HCT116 (cell line): Measurements from ENCODE around the gene BLOC1S3. TPM values are rescaled to one million over a fixed set of nuclear protein-coding genes. Genes with fewer than 3 reads are reported as not detected.

Experiments
- ATAC-seq: fragments of 200-7000 bp; cut with Tn5 transposase; 2 replicates; pipeline ENCODE4 v1.9.1; 2020; ENCODE audit warnings: mild to moderate bottlenecking, moderate library complexity
- BruUV-seq: library from RNA; stranded (reverse); fragments of 400-500 nt; replicated peaks from 2 replicates; lab custom pipeline; 2021; lab: Mats Ljungman, UMichigan
- CTCF ChIA-PET: fragments of 300-600 bp; sonication (Branson Sonifier 250); formaldehyde crosslinking; loops from one replicate; lab custom pipeline; 2021; ENCODE audit warnings: antibody characterized with exemption; lab: Charles Lee
- POLR2A ChIA-PET: fragments of 300-600, 350-600 bp; sonication (Branson Sonifier 250); formaldehyde crosslinking; loops from one replicate; lab custom pipeline; 2021; ENCODE audit warnings: antibody characterized with exemption; lab: Charles Lee
- RAD21 ChIA-PET, 2 experiments: fragments of 300-600 bp; sonication (Branson Sonifier 250); formaldehyde crosslinking; loops; one replicate each; lab custom pipeline; 2023; ENCODE audit warnings: low total read pairs in 2 of 2; ENCODE audit not compliant: uncharacterized antibody in 2 of 2, unreplicated experiment in 2 of 2, low non-redundant PET in 1 of 2; lab: Charles Lee
- DNase-seq: peaks from one replicate; pipeline ENCODE4 v3.0.0-alpha.2; 2010; ENCODE audit warnings: low read depth, low spot score
- H2AFZ ChIP-seq: fragments of 200-600 bp; shearing (Covaris generic), sonication (generic); 2 replicates; pipeline ENCODE4 v1.6.1; 2017; ENCODE audit warnings: low read depth, mixed run types, mixed read lengths, antibody characterized with exemption, low read length; ENCODE audit not compliant: poor library complexity, severe bottlenecking
- H3K27ac ChIP-seq: 2 replicates; pipeline ENCODE4 v1.5.1; 2012; ENCODE audit warnings: low read depth, low read length
- H3K27me3 ChIP-seq: fragments of 200-600 bp; sonication (generic); 2 replicates; pipeline ENCODE4 v1.6.1; 2016; ENCODE audit warnings: mixed run types, low read length, mixed read lengths; ENCODE audit not compliant: insufficient read depth
- H3K36me3 ChIP-seq, 2 experiments: fragments of 200-500 bp in 1 of 2; fragments of 200-600 bp in 1 of 2; sonication (Bioruptor generic) in 1 of 2; sonication (generic) in 1 of 2; 2 replicates each; pipeline versions ENCODE4 v1.5.1 to v1.6.1; 2014 to 2016; ENCODE audit warnings: low read length in 2 of 2, inconsistent platforms in 1 of 2, mixed read lengths in 1 of 2, mixed run types in 1 of 2; ENCODE audit not compliant: insufficient read depth in 2 of 2, control insufficient read depth in 1 of 2
- H3K4me1 ChIP-seq, 2 experiments: fragments of 200-600 bp in 1 of 2; sonication (generic) in 1 of 2; 2 replicates each; pipeline versions ENCODE4 v1.5.1 to v1.6.1; 2012 to 2017; ENCODE audit warnings: low read length in 2 of 2, inconsistent platforms in 1 of 2, mild to moderate bottlenecking in 1 of 2, mixed read lengths in 1 of 2, mixed run types in 1 of 2, moderate library complexity in 1 of 2; ENCODE audit not compliant: insufficient read depth in 2 of 2, control insufficient read depth in 1 of 2
- H3K4me2 ChIP-seq: fragments of 200-600 bp; sonication (generic); 2 replicates; pipeline ENCODE4 v1.6.1; 2017; ENCODE audit warnings: mixed run types, low read length, mixed read lengths
- H3K4me3 ChIP-seq, 2 experiments: fragments of 200-600 bp in 1 of 2; sonication (generic) in 1 of 2; replicated peaks in 1 of 2; 2 replicates each; pipeline ENCODE4 v1.5.1; 2011 to 2016; ENCODE audit warnings: low read length in 2 of 2, control low read depth in 1 of 2, low read depth in 1 of 2, mild to moderate bottlenecking in 1 of 2, mixed read lengths in 1 of 2, mixed run types in 1 of 2
- H3K79me2 ChIP-seq: fragments of 200-600 bp; sonication (generic); 2 replicates; pipeline ENCODE4 v1.6.1; 2017; ENCODE audit warnings: mild to moderate bottlenecking, mixed run types, low read length, moderate library complexity, mixed read lengths; ENCODE audit not compliant: insufficient read depth
- H3K9ac ChIP-seq: fragments of 200-600 bp; sonication (generic); 2 replicates; pipeline ENCODE4 v1.6.1; 2016; ENCODE audit warnings: low read length, mixed read lengths
- H3K9me2 ChIP-seq: fragments of 200-600 bp; sonication (generic), shearing (Covaris generic); 2 replicates; pipeline ENCODE4 v1.6.1; 2017; ENCODE audit warnings: mixed run types, mild to moderate bottlenecking, moderate library complexity; ENCODE audit not compliant: insufficient read depth
- H3K9me3 ChIP-seq, 2 experiments: fragments of 200-500 bp in 1 of 2; fragments of 200-600 bp in 1 of 2; sonication (Bioruptor generic) in 1 of 2; sonication (generic) in 1 of 2; 2 replicates each; pipeline ENCODE4 v1.6.1; 2014 to 2017; ENCODE audit warnings: low read length in 2 of 2, mixed read lengths in 2 of 2, inconsistent platforms in 1 of 2, low read depth in 1 of 2, mild to moderate bottlenecking in 1 of 2, mixed run types in 1 of 2, moderate library complexity in 1 of 2; ENCODE audit not compliant: control insufficient read depth in 1 of 2, insufficient read depth in 1 of 2
- H4K20me1 ChIP-seq: fragments of 200-600 bp; sonication (generic), shearing (Covaris generic); 2 replicates; pipeline ENCODE4 v1.6.1; 2017; ENCODE audit warnings: mixed run types, mild to moderate bottlenecking, moderate library complexity; ENCODE audit not compliant: insufficient read depth
- FOSL1 ChIP-seq: IDR thresholded peaks from 2 replicates; pipeline ENCODE4 v1.6.1; 2012; ENCODE audit warnings: low read depth
- POLR2A ChIP-seq: IDR thresholded peaks from 2 replicates; pipeline ENCODE4 v1.7.0; 2011; ENCODE audit warnings: borderline replicate concordance; ENCODE audit not compliant: insufficient read depth, insufficient read length; ENCODE audit errors: extremely low read depth
- POLR2AphosphoS5 ChIP-seq: IDR thresholded peaks from 2 replicates; pipeline ENCODE4 v1.6.1; 2011; ENCODE audit warnings: mild to moderate bottlenecking, low read depth, low read length, moderate library complexity
- SIN3A ChIP-seq: IDR thresholded peaks from 2 replicates; pipeline ENCODE4 v1.6.1; 2012; ENCODE audit warnings: low read depth
- SP1 ChIP-seq: IDR thresholded peaks from 2 replicates; pipeline ENCODE4 v1.6.1; 2012; ENCODE audit warnings: low read depth
- SRF ChIP-seq: IDR thresholded peaks from 2 replicates; pipeline ENCODE4 v1.6.1; 2012; ENCODE audit warnings: low read depth
- ZNF274 ChIP-seq: fragments of 200-500 bp; sonication (Bioruptor generic); IDR thresholded peaks from 2 replicates; pipeline ENCODE4 v1.6.1; 2014; ENCODE audit warnings: mild to moderate bottlenecking, low read depth, low read length, inconsistent platforms
- intact Hi-C: fragments of 100-400 bp; cut with micrococcal nuclease; formaldehyde crosslinking; loops from 2 replicates; pipeline ENCODE4 v1.10.0; 2022
- total RNA-seq: library from RNA; stranded (reverse); gene quantifications from one replicate; pipeline ENCODE4 v1.2.1, GENCODE V29; 2021; ENCODE audit not compliant: unreplicated experiment
- TF ChIP-seq, protein P1 (sequence below), 3 experiments: fragments of 200-600 bp in 1 of 3; sonication (generic) in 1 of 3; IDR thresholded peaks in 2 of 3; conservative IDR thresholded peaks in 1 of 3; 2 replicates each; pipeline ENCODE4 v1.5.1; 2012 to 2017; ENCODE audit warnings: low read depth in 2 of 3, low read length in 2 of 3, antibody characterized with exemption in 1 of 3, borderline replicate concordance in 1 of 3, control low read depth in 1 of 3, mild to moderate bottlenecking in 1 of 3, mixed read lengths in 1 of 3, mixed run types in 1 of 3, moderate library complexity in 1 of 3; ENCODE audit not compliant: insufficient read depth in 1 of 3
- TF ChIP-seq, protein P2 (sequence below): IDR thresholded peaks from 2 replicates; pipeline ENCODE4 v1.6.1; 2012

BLOC1S3 gene
- total RNA-seq, 1 experiment from 2014 or later, result 12.2 TPM

GRCh38 chr19:45144431-45145269, 33.9 kb upstream of the BLOC1S3 start (continued):
- TF ChIP-seq, protein P1, sequence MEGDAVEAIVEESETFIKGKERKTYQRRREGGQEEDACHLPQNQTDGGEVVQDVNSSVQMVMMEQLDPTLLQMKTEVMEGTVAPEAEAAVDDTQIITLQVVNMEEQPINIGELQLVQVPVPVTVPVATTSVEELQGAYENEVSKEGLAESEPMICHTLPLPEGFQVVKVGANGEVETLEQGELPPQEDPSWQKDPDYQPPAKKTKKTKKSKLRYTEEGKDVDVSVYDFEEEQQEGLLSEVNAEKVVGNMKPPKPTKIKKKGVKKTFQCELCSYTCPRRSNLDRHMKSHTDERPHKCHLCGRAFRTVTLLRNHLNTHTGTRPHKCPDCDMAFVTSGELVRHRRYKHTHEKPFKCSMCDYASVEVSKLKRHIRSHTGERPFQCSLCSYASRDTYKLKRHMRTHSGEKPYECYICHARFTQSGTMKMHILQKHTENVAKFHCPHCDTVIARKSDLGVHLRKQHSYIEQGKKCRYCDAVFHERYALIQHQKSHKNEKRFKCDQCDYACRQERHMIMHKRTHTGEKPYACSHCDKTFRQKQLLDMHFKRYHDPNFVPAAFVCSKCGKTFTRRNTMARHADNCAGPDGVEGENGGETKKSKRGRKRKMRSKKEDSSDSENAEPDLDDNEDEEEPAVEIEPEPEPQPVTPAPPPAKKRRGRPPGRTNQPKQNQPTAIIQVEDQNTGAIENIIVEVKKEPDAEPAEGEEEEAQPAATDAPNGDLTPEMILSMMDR (IDR thresholded peaks at IDR 0.05 in 2 of 3, conservative IDR thresholded peaks at IDR 0.05 in 1 of 3; ENCODE audit: borderline replicate concordance in 1 of 3, insufficient read depth in 1 of 3, low read depth in 2 of 3, low read length in 2 of 3), result no peak
- TF ChIP-seq SP1 (no peak), ZNF274 (no peak), FOSL1 (no peak), SIN3A (no peak), POLR2A (no peak)
- TF ChIP-seq, protein P2, sequence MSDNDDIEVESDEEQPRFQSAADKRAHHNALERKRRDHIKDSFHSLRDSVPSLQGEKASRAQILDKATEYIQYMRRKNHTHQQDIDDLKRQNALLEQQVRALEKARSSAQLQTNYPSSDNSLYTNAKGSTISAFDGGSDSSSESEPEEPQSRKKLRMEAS, result no peak

- RAD21 ChIA-PET, result no interaction called here
- H3K9me3 ChIP-seq, result no peaks in the 10 kb centered on the region
- H3K27ac ChIP-seq, result no peak overlapping the region
- no peak overlapping the region for H3K4me3 ChIP-seq
- H4K20me1 ChIP-seq, result no peaks in the 10 kb centered on the region
- intact Hi-C loops, result no loop called here
- H3K4me2 ChIP-seq, result no peak overlapping the region
- DNase-seq (no peak), ATAC-seq (no peak)
- no peaks in the 10 kb centered on the region for H3K79me2 ChIP-seq
- POLR2A ChIA-PET, result no interaction called here
- H3K9me2 ChIP-seq, result no peaks in the 10 kb centered on the region
- no peaks in the 10 kb centered on the region; a peak in 1 of 4 replicates for H3K36me3 ChIP-seq
- no peak overlapping the region for H3K9ac ChIP-seq
- TF ChIP-seq SRF (no peak), POLR2AphosphoS5 (no peak)
- H2AFZ ChIP-seq, result no peak overlapping the region
- H3K4me1 ChIP-seq, result peaks cover under 1 to 12% of the 10 kb centered on the region in 2 experiments; a peak in 3 of 4 replicates
- CTCF ChIA-PET, result no interaction called here
- BruUV-seq, result no TSS peak
- H3K27me3 ChIP-seq, result no peaks in the 10 kb centered on the region
These were observed 33.1 kb upstream of the BLOC1S3 start for GRCh38 chr19:45145270-45146189.
